T-cell (primary cell): ENCODE measurements around the gene FYB1. TPM values are rescaled to one million over a fixed set of nuclear protein-coding genes. Genes with fewer than 3 reads are reported as not detected.

ENCODE experiments used
- ATAC-seq, 4 experiments: fragments of 200-7000 bp in 3 of 4; fragments of 150-1000 bp in 1 of 4; cut with Tn5 transposase; replicated peaks in 1 of 4; 1 replicate in 3 of 4; 2 replicates in 1 of 4; pipeline ENCODE4 v1.10.0; 2021; ENCODE audit warnings: moderate library complexity in 3 of 4, mild to moderate bottlenecking in 2 of 4, moderate number of reproducible peaks in 1 of 4
- CTCF ChIA-PET, 2 donors: fragments of 300-600 bp; sonication (Branson Sonifier 250); formaldehyde crosslinking; loops; one replicate each; lab custom pipeline; 2022; ENCODE audit warnings: antibody characterized with exemption in 2 of 2; lab: Charles Lee
- POLR2A ChIA-PET, 2 donors: fragments of 300-600 bp; sonication (Branson Sonifier 250); formaldehyde crosslinking; loops; one replicate each; lab custom pipeline; 2022; ENCODE audit warnings: antibody characterized with exemption in 2 of 2; lab: Charles Lee
- DNase-seq, 35 experiments: peaks; one replicate each; pipeline versions ENCODE4 v3.0.0 to v3.0.0-alpha.2; 2013 to 2023
- H3K27ac ChIP-seq: one replicate; pipeline ENCODE4 v1.5.1; 2013; ENCODE audit warnings: low read length
- H3K27me3 ChIP-seq, 2 experiments: replicated peaks in 1 of 2; 1 replicate in 1 of 2; 2 replicates in 1 of 2; pipeline versions ENCODE4 v1.6.1 to v1.7.0; 2013; ENCODE audit warnings: low read length in 1 of 2, mixed read lengths in 1 of 2; ENCODE audit not compliant: control insufficient read depth in 2 of 2, insufficient read depth in 2 of 2; ENCODE audit errors: extremely low read depth in 1 of 2
- H3K36me3 ChIP-seq, 2 donors: 1 replicate in 1 of 2; 2 replicates in 1 of 2; pipeline versions ENCODE4 v1.6.1 to v1.7.0; 2013; ENCODE audit warnings: low read length in 1 of 2; ENCODE audit not compliant: control insufficient read depth in 2 of 2, insufficient read depth in 1 of 2; ENCODE audit errors: extremely low read depth in 1 of 2
- H3K4me1 ChIP-seq, 2 experiments: 1 replicate in 1 of 2; 2 replicates in 1 of 2; pipeline versions ENCODE4 v1.6.1 to v1.7.0; 2013; ENCODE audit warnings: low read length in 2 of 2, mixed read lengths in 1 of 2; ENCODE audit not compliant: insufficient read depth in 2 of 2, control insufficient read depth in 1 of 2; ENCODE audit errors: extremely low read depth in 1 of 2
- H3K4me3 ChIP-seq, 2 donors: 1 replicate in 1 of 2; 2 replicates in 1 of 2; pipeline versions ENCODE4 v1.5.1 to v1.7.0; 2013; ENCODE audit warnings: mild to moderate bottlenecking in 2 of 2, low read length in 1 of 2, moderate library complexity in 1 of 2; ENCODE audit not compliant: control insufficient read depth in 1 of 2; ENCODE audit errors: extremely low read depth in 1 of 2
- H3K9me3 ChIP-seq: 2 replicates; pipeline ENCODE4 v1.7.0; 2013
- H3K27ac Mint-ChIP-seq, 2 donors: one replicate each; pipeline ENCODE4 v1.8.0; 2020 to 2021; ENCODE audit warnings: mild to moderate bottlenecking in 2 of 2, mixed read lengths in 2 of 2
- H3K27me3 Mint-ChIP-seq, 2 donors: one replicate each; pipeline ENCODE4 v1.8.0; 2021 to 2022; ENCODE audit warnings: mixed read lengths in 2 of 2
- H3K36me3 Mint-ChIP-seq: one replicate; pipeline ENCODE4 v1.8.0; 2021; ENCODE audit warnings: mixed read lengths
- H3K4me1 Mint-ChIP-seq, 3 donors: one replicate each; pipeline ENCODE4 v1.8.0; 2020 to 2022; ENCODE audit warnings: mixed read lengths in 3 of 3, mild to moderate bottlenecking in 1 of 3
- H3K4me3 Mint-ChIP-seq, 3 donors: one replicate each; pipeline ENCODE4 v1.8.0; 2020 to 2022; ENCODE audit warnings: mild to moderate bottlenecking in 3 of 3, mixed read lengths in 3 of 3, moderate library complexity in 3 of 3
- H3K9me3 Mint-ChIP-seq, 3 donors: one replicate each; pipeline ENCODE4 v1.8.0; 2020 to 2022; ENCODE audit warnings: mixed read lengths in 3 of 3
- WGBS: methylation state at CpG from one replicate; pipeline ENCODE4 v1.1.5; 2013; ENCODE audit warnings: missing lambda C conversion rate; ENCODE audit not compliant: insufficient coverage; 5-methylcytosine and 5-hydroxymethylcytosine counted together
- total RNA-seq, 35 experiments: library from RNA in 6 of 35; stranded (reverse) in 6 of 35; fragments of 120-200 nt in 1 of 35; gene quantifications; one replicate each; pipeline versions ENCODE4 v1.2.1 to v1.2.4 and lab custom pipeline; 2013 to 2026

Gene FYB1
- total RNA-seq, 5 donors from 2014 or later (not counting 1 experiment from before 2014, with no cell fraction given) = 372 to 769 (median 428) TPM

DNA sequence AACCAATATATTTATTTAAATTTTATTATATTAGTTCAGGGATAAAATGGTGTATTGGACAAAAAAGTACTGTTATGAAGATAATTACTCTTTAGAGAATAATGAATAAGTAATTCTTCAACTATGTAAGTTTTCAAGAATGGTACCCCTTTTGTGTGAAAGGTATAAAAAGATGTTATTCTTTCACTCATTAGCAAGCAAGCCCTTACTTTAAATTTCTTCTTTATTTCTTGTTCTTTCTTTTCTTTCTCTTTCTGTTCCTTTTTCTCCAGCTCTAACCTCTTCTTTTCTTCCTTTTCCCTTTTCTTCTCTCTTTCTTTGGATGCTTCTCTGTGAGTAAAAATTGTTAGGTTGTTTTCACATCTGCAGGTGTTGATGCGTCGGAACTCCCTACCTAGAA, 82.0 kb downstream of the FYB1 start:
- WGBS = no CpG with 5 or more reads among the region's 2 CpGs
- Mint-ChIP-seq H3K9me3 (no peaks in the 10 kb centered on the region), H3K27ac (peak overlapping the region; percentile 69 to 82), H3K36me3 (peaks cover 51% of the 10 kb centered on the region), H3K4me1 (peaks cover 33 to 49% (median 39%) of the 10 kb centered on the region in 3 donors), H3K4me3 (no peak overlapping the region), H3K27me3 (no peaks in the 10 kb centered on the region)
- DNase-seq (no peak), ATAC-seq (no peak)
- ChIA-PET POLR2A (no interaction called here), CTCF (interaction anchor here (0.6 to 1.1 kb wide), 2 partner anchors 146 to 411 kb away, joined by 3 to 4 read pairs; no protein-coding TSS in a partner anchor)
- Histone ChIP-seq H3K4me3 (no peak overlapping the region), H3K36me3 (peaks cover 6 to 78% of the 10 kb centered on the region in 2 donors), H3K9me3 (no peaks in the 10 kb centered on the region), H3K27ac (no peak overlapping the region), H3K27me3 (no peaks in the 10 kb centered on the region), H3K4me1 (peaks cover 0 to 5% of the 10 kb centered on the region in 2 experiments)

DNA sequence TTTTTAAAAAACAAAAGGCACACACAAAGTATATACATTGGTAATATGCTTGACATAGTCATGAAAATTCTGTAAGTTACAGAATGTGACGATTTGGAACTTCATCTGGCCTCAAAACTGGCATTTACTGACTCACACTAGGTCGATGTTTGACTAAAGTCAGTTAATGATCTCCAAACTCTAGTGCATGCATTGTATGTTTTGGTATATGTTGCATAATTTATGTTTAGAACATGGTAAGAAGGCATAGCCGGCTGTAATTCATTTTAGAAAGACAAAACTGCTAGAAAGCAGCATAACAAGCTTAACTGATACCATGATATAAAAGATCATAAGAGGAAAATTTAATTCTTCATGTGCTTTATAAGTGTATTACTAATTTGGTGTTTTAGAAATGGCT, 86.6 kb downstream of the FYB1 start:
- no peak for ATAC-seq
- no peak for DNase-seq
- Histone ChIP-seq H3K27me3 (no peaks in the 10 kb centered on the region), H3K36me3 (peaks cover 2 to 87% of the 10 kb centered on the region in 2 donors), H3K27ac (no peak overlapping the region), H3K4me3 (no peak overlapping the region), H3K9me3 (no peaks in the 10 kb centered on the region), H3K4me1 (no peaks in the 10 kb centered on the region)
- Mint-ChIP-seq H3K27ac (peak overlapping the region; percentile 67 to 85), H3K4me3 (no peak overlapping the region), H3K4me1 (peaks cover 54 to 65% (median 63%) of the 10 kb centered on the region in 3 donors), H3K9me3 (no peaks in the 10 kb centered on the region), H3K27me3 (no peaks in the 10 kb centered on the region), H3K36me3 (peaks cover 77% of the 10 kb centered on the region)
- no CpG with 5 or more reads among the region's 3 CpGs for WGBS
- CTCF ChIA-PET = no interaction called here
- POLR2A ChIA-PET = no interaction called here

DNA sequence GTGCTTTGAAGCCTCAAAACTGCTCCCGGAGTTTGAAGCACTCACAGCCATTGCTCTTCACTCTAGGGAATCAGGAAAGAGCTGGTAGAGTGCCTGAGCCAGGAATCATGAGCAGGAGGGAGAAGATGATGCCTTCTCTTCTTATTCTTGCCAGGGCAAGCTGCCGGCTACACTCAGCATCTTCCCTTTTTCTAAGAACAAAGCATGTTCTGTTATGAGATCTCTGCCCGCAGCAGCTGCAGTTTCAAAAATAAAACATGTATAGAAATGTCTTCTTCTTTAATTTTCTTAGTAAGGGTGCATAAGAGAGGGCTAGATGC, 87.3 kb downstream of the FYB1 start:
- no peak overlapping the region for H3K4me3 Mint-ChIP-seq
- DNase-seq (no peak), ATAC-seq (no peak)
- no peaks in the 10 kb centered on the region for H3K27me3 Mint-ChIP-seq
- peak overlapping the region; percentile 76 to 77 for H3K27ac Mint-ChIP-seq
- no peaks in the 10 kb centered on the region for H3K9me3 Mint-ChIP-seq
- peaks cover 52 to 62% (median 61%) of the 10 kb centered on the region in 3 donors for H3K4me1 Mint-ChIP-seq
- no peaks in the 10 kb centered on the region for H3K27me3 ChIP-seq
- no CpG with 5 or more reads among the region's 3 CpGs for WGBS
- H3K9me3 ChIP-seq = no peaks in the 10 kb centered on the region
- peaks cover 79% of the 10 kb centered on the region for H3K36me3 Mint-ChIP-seq
- no peak overlapping the region for H3K4me3 ChIP-seq
- ChIA-PET POLR2A (no interaction called here), CTCF (interaction anchor here in 1 of 2 donors (0.7 kb wide), 1 partner anchor 152 kb away, joined by 3 read pairs; no protein-coding TSS in a partner anchor)
- H3K27ac ChIP-seq = no peak overlapping the region
- no peaks in the 10 kb centered on the region for H3K4me1 ChIP-seq
- H3K36me3 ChIP-seq = peaks cover 0 to 88% of the 10 kb centered on the region in 2 donors

DNA sequence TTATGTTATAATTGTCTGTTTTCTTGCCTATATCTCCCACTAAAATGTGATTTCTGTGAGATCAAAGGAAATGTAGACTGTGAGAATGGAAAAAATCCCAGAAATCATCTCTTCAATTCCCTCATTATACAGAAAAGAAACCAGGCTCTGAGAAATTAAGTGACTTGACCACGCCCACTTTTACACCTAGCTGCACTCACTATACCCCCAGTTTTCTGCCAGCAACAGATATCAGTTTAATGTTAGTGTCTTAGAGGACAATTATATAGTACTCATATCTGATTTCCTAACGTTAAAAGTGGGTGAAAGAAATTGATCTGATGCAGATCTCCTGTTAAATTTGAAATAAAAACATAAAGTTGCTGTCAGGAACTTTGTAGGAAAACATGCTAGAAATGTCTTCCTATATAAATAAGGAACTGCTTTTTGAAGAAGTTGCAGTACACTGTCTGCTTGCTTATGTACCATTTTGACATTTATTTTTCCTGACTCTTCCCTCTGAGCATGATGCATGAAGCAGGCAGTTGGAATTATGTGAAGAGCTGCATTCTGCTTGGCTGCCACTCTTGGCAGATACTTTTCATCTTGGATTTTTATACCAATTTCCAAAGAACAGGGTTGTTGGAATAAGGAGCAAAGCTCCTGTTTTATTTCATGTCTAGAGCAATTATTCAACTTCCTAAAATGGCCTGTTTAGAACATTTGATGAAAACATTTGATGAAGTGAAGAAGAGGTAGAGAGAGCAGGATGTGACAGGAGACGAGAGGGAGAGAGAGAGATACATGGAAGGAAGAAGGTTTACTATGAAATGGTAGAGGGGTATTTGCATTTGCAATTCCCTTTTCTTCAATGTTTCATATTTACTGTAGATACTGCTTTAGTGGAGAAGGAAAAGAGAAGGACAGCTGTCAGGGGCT, 87.9 kb downstream of the FYB1 start:
- Histone ChIP-seq H3K36me3 (peaks cover 0 to 83% of the 10 kb centered on the region in 2 donors), H3K27ac (no peak overlapping the region), H3K27me3 (no peaks in the 10 kb centered on the region), H3K9me3 (no peaks in the 10 kb centered on the region), H3K4me1 (no peaks in the 10 kb centered on the region), H3K4me3 (no peak overlapping the region)
- no CpG with 5 or more reads among the region's 3 CpGs for WGBS
- ATAC-seq (no peak), DNase-seq (no peak)
- ChIA-PET POLR2A (no interaction called here), CTCF (interaction anchor here in 1 of 2 donors (0.7 kb wide), 1 partner anchor 152 kb away, joined by 3 read pairs; no protein-coding TSS in a partner anchor)
- no peaks in the 10 kb centered on the region for H3K9me3 Mint-ChIP-seq
- peaks cover 52 to 58% (median 57%) of the 10 kb centered on the region in 3 donors for H3K4me1 Mint-ChIP-seq
- H3K27ac Mint-ChIP-seq = peak overlapping the region; percentile 76 to 77
- H3K4me3 Mint-ChIP-seq = no peak overlapping the region
- H3K36me3 Mint-ChIP-seq = peaks cover 73% of the 10 kb centered on the region
- no peaks in the 10 kb centered on the region for H3K27me3 Mint-ChIP-seq

DNA sequence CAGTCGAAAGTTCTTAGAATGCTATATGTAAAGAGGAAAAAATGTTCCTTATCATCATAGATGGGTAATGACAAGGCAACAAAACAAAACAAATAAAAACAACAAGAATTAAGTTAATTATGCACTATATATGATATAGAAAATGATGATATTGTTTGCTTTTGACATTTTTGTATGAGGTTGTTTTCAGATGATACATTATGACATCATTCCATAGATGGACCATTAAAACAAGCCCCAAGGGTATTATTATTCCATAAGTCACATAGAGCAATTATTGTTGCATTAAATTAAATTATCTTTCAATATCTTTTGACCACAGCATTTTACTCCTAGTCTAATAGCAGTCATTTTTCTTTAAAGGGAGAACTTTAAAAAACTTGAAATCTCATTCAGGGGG, 88.6 kb downstream of the FYB1 start:
- peaks cover 76% of the 10 kb centered on the region for H3K36me3 Mint-ChIP-seq
- ATAC-seq (no peak), DNase-seq (no peak)
- H3K27me3 Mint-ChIP-seq = no peaks in the 10 kb centered on the region
- CTCF ChIA-PET = no interaction called here
- Histone ChIP-seq H3K27ac (no peak overlapping the region), H3K27me3 (no peaks in the 10 kb centered on the region), H3K4me3 (no peak overlapping the region), H3K36me3 (peaks cover 3 to 86% of the 10 kb centered on the region in 2 donors), H3K4me1 (no peaks in the 10 kb centered on the region), H3K9me3 (no peaks in the 10 kb centered on the region)
- peak overlapping the region; percentile 16 to 77 for H3K27ac Mint-ChIP-seq
- peaks cover 55 to 61% (median 61%) of the 10 kb centered on the region in 3 donors for H3K4me1 Mint-ChIP-seq
- POLR2A ChIA-PET = no interaction called here
- no peaks in the 10 kb centered on the region for H3K9me3 Mint-ChIP-seq
- no CpG with 5 or more reads among the region's 1 CpG for WGBS
- H3K4me3 Mint-ChIP-seq = no peak overlapping the region

DNA sequence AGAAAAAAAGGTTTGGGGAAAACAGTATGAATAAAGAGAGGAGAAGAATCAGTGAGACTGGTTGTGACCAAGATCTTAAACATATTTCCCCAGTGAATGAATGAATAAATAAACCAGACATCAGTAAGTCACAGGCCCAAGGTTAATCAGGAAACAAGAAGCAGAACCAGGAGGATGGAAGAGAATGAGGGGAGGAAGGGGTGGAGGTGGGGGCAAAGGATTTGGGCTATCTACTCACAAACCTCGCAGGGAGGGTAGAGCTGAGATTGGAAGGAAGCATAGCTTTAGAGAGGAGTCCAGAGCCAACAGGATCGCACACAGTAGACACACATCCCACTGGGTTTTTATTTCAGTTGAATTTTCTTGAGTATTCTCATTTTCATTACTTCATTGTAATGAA, 97.4 kb downstream of the FYB1 start:
- H3K4me3 Mint-ChIP-seq = no peak overlapping the region
- ATAC-seq (no peak), DNase-seq (no peak)
- H3K4me3 ChIP-seq = no peak overlapping the region
- H3K36me3 Mint-ChIP-seq = peaks cover 48% of the 10 kb centered on the region
- H3K9me3 Mint-ChIP-seq = no peaks in the 10 kb centered on the region
- peaks cover 27 to 36% (median 32%) of the 10 kb centered on the region in 3 donors for H3K4me1 Mint-ChIP-seq
- no peaks in the 10 kb centered on the region for H3K4me1 ChIP-seq
- ChIA-PET CTCF (no interaction called here), POLR2A (no interaction called here)
- no peak overlapping the region for H3K27ac ChIP-seq
- peaks cover 6 to 80% of the 10 kb centered on the region in 2 donors for H3K36me3 ChIP-seq
- WGBS = no CpG with 5 or more reads among the region's 2 CpGs
- H3K27ac Mint-ChIP-seq = peak overlapping the region; percentile 73 to 76
- no peaks in the 10 kb centered on the region for H3K9me3 ChIP-seq
- H3K27me3 ChIP-seq = no peaks in the 10 kb centered on the region
- H3K27me3 Mint-ChIP-seq = no peaks in the 10 kb centered on the region
